Globus pallidus (tissue), 1 donor: ENCODE data around the gene ABR.
"Not testable (repeated sequence)": the region's sequence is repeated elsewhere in the genome, so short reads cannot be mapped to it uniquely, and the experiment has no call there.

Experiments
- DNase-seq: peaks from one replicate; pipeline ENCODE4 v3.0.0-alpha.2; 2015; ENCODE audit warnings: low spot score

Gene ABR

GRCh38 chr17:1071103-1071825 is 108.5 kb downstream of the ABR start:
- DNase-seq = no peak

DNA sequence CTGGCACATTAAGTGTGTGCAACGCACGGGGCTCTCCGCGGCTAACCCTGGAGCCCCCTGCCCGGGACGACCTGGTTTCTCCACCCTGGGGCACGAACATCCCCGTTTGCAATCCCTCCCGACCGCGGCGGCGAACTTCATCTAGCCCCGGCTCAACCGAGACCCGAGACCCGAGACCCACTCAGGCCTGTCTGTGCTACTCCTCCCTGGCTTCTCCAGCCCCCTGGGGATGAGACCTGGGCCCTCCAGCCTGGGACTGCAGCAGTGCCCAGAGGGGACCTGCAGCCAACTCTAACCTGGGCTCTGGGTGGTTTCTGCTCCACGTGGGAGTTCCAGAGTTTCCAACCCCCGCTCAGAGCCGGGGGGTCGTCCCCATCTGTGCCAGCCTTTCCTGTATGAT is 109.4 kb downstream of the ABR start:
- no peak for DNase-seq

GRCh38 chr17:1069847-1070246 is 109.9 kb downstream of the ABR start:
- DNase-seq = no peak

DNA sequence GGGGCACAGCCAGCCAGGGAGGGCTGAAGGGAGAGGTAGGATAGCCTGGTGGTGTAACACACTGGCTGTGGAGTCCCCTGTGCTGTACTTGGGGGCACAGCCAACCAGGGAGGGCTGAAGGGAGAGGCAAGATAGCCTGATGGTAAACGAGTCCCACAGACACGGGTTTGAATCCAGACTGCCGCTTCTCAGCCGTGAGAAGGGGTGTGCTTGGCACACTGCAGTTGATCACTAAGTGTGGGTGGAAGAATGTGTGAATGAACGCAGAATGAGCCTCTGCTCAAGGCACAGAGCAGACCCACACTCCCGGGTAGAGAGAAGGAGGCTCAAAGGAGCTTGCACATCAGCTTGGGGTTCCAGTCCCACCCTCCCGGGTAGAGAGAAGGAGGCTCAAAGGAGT is 111.4 kb downstream of the ABR start:
- no peak for DNase-seq

DNA sequence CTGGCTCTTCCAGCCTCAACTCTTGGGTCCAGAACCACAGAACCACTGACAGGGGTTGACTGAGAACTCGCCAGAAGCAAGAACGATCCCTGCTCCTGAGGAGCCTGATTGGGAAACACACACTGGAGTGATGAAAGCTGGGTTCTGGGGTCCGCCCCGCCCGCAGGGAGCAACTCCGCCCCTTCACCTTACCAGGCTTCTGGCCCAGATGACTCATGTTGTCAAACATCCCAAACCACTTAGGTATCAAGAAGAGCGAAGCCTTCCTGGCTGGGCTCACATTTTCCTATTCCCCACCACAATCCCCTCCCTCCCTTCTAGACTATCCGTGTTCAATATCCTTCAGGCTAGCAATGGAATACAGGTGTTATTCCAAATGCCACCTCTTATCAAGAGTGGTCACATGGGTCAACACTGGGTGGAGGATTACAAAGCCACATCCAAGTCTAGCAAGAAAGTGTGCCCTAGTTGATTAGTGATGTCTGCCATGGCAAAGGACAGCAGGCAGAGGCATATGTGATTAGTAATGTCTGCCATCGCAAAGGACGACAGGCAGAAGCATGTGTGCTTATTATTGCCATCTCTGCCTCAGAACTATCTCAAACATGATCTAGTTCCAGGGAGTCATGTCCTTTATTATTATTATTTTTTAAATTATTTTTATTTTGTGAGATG is 112.4 kb downstream of the ABR start:
- DNase-seq = no peak

DNA sequence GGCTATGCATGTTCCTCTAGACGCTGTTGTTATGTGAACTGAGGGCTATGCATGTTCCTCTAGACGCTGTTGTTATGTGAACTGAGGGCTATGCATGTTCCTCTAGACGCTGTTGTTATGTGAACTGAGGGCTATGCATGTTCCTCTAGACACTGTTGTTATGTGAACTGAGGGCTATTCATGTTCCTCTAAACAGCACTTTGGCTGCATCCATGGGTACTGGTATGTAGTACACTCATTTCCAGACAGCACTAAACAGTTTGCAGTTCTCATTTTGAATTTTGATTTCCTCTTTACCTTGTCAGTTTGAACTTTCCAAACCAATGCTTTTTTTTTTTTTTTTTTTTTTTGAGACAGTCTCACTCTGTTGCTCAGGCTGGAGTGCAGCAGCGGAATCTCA is 114.4 kb downstream of the ABR start:
- DNase-seq = not testable (repeated sequence)

GRCh38 chr17:1060991-1061390 is 118.8 kb downstream of the ABR start:
- DNase-seq = no peak

- DNase-seq = no peak
Measured at GRCh38 chr17:1059131-1059795, 120.5 kb downstream of the ABR start.

DNA sequence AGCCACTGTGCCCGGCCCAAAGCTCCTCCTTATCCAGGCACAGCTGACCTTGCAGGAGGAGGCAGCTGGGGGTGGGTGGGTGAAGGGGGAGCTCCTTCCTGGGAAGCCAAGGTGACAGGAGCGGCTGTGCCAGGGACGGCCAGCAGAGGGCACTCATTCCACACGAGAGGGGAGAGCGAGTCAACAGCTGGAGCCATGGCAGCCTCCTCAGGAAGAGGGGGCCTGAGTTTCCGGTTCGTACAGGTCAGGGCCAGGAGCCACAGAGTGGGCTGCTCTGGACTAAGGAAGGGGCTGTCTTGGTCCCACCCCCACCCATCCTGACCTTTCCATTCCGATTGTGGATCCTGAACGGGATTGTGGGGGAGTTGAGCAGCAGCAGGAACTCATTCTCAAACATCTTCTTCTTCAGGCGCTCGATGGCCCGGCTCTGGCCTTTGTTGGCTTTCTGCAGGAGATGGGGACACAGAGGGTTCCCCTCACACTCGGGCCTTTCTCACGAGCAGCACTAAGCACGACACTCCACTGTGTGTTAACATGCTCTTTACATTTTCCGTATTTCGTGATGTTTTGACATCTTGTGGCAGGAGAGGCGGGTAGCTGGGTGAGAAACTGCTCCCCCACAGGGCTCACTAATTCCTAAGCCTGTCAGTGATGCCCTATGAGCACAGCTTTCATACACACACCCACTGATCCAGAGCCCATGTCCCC is 121.2 kb downstream of the ABR start:
- DNase-seq = no peak

DNA sequence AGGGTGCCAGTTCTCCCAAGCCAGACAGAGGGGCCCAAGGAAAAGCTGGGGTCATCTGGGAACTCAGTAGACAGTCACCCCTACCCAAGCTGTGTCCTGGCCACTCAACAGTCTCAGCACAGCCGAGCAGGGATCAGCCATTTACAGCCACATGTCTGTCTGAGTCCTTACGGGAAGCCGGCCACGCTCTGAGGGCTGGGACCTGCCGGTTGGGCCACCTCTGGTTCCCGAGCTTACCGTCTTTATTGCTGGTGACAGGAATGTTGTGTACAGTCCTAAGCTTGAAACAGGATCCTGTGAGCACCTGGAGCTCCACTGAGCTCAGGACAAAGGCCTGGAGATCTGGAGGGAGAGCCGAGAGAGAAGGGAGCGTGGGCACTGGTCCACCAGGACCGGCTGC is 123.0 kb downstream of the ABR start:
- no peak for DNase-seq

DNA sequence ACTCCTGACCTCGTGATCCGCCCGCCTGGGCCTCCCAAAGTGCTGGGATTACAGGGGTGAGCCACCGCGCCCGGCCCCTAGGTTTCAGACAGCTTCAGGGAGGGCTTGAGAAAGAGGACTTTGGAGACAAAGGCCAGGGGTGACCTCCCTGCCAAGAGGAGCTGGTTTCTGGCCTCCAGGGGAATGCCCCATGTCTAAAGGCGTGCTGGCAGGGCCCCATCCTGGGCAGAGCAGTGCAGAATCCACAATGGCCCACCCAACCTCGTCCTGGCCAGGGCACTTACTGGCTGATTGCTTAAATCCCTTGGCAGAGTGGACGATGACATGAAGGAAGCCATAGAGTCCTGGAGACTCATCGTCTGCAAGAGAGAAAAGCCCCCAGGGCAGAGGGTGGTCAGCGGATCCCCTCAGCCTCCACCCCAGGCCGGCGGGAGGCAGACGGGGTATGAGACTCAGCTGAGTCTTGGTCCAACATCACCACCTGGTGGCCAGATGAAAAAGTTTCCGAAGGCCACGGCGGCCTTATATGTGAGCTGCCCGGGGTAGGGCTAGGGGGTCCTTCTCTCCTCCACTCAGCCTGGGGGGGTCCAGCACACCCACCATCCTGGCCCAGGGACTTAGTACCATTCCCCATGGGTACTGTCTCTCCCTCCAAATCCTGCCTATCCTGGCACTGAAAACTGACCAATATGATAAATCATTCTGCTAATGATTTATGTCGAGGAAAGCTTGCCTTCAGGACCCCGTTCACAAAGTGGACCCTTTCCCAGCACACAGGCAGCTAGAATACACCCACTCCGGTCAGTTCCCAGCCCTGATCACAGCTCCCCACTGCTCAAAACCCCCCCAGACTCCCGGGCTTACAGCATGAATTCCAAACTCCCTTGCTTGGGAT is 123.8 kb downstream of the ABR start:
- peak; percentile 47 for DNase-seq

- DNase-seq = no peak
Measured at GRCh38 chr17:1055231-1055630, 124.5 kb downstream of the ABR start.

- no peak for DNase-seq
Measured at GRCh38 chr17:1054656-1055055, 125.1 kb downstream of the ABR start.

DNA sequence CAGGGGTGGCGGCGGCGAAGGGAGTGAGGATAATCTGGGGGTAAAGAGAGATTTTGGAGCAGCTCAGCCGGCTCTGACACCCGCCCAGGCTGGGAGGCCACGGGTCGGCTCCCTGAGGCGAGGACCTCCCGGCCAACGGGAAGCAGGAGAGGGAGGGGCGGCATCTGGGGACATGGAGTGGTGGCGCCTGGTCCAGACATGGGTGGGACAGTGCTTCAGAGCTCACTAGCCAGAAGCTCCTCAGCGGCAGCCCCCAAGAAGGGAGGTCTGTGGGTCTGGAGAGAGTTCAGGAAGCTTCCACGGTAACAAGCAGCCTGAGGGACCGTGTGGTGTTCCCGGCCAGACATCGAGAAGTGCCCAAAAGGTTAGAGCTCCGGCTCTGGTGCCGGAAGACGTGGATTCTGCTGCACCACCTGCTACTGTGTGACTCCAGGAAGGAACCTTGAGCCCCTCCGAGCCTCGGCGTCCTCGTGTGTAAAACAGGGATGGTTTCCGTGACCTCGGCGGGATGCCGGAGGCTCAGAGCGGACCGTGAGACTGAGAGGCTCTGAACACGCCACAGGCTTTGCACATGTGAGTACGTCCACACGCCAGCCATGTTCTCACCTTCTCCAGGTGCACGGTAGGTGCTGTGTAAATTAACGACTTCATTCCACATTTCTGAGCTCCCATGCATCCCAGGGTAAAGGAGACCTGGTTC is 126.0 kb downstream of the ABR start:
- no peak for DNase-seq

DNA sequence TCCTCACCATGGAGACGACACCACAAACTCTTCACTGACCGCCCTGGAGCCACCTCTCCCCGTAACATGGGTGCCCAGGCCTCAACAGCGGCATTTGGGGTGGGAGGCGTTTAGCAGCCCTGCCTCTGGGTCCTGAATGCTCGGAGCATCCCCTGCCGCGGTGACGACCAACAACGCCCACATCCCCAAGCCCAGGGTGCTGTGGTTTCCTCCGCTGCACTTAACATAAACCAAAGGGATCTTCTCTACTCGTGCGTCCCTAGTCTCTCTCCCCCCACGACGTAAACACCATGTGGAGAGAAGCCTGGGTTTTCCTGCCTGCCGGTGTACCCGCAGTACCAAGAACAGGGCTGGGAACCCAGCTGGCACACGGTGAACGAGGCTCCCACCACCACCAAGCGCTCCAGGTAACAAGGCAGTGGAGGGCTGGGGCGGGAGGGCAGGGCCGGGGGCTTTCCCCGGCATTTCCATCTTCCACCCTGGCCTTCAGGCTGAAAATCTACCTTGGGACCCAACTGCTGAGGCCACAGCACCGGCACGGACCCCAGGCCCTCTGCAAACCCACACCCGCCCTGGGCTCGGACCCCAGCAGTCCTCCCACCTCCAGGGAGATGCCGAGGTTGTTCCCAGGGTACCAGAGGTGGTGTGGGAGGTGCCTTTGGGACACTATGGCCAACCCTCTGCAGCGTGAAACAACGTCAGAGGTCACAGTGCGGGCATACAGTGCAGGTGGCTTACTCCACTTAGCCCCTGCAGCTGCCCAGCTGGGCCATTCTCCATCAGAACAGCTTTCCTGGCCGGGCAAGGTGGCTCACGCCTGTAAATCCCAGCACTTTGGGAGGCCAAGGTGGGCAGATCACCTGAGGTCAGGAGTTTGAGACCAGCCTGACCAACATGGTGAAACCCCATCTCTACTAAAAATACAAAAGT is 128.5 kb downstream of the ABR start:
- DNase-seq = no peak

GRCh38 chr17:1050246-1050995 is 129.4 kb downstream of the ABR start:
- no peak for DNase-seq

DNA sequence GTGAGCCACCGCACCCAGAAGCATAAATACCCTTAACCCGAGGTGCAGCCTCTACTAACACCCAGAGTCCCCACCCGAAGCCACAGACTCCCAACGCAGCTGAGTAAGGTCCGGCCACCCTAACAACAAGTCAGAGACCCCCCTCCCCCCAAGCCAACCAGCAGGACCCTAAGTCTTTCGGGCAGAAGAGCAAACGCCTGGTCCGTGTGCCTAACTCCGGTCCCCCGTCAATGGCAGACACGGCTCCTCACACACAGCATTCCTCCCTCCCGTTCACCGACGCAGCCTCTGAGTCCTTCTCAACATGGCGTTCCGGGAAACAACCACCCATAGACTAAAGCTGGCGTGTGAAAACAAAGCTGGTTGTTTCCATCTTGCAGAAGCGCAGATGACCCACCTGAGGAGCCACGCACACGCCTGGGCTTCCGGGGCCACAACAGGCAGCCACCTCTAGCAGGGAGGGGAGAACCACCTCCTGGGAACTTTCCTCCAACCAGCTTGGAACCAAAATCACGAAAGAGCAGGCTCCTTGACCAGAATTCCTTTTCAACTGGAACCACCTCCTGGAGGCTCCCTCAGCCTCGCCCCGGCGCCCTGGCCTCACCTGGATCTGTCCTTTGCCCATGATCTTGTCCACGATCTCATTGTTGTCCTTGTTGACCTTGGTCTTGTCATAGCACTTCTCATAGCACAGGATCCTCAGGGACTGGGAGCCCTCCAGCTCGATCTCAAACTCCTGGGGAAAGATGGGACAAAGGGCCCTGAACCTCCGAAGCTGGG is 130.1 kb downstream of the ABR start:
- DNase-seq = no peak

- DNase-seq = not testable (repeated sequence)
Measured at GRCh38 chr17:1048516-1049115, 131.2 kb downstream of the ABR start.
